CD14-positive monocyte (primary cell): Measurements from ENCODE around the gene RALGDS. TPM values are rescaled to one million over a fixed set of nuclear protein-coding genes. Genes with fewer than 3 reads are reported as not detected.

Source experiments
- DNase-seq, 3 donors: peaks; one replicate each; pipeline ENCODE4 v3.0.0-alpha.2; 2011 to 2022
- H2AFZ ChIP-seq: 2 replicates; pipeline ENCODE4 v1.6.0; 2012; ENCODE audit warnings: mild to moderate bottlenecking, low read depth, low read length, inconsistent platforms; ENCODE audit not compliant: insufficient read depth, poor library complexity, severe bottlenecking
- H3K27ac ChIP-seq, 2 donors: 1 replicate in 1 of 2; 2 replicates in 1 of 2; pipeline ENCODE4 v1.5.1; 2012 to 2013; ENCODE audit warnings: low read length in 2 of 2, control low read depth in 1 of 2, inconsistent platforms in 1 of 2, low read depth in 1 of 2, mild to moderate bottlenecking in 1 of 2
- H3K27me3 ChIP-seq, 2 donors: one replicate each; pipeline versions ENCODE4 v1.6.0 to v1.6.1; 2011 to 2013; ENCODE audit warnings: low read length in 2 of 2; ENCODE audit not compliant: control insufficient read depth in 2 of 2, insufficient read depth in 2 of 2
- H3K36me3 ChIP-seq, 2 donors: replicated peaks in 1 of 2; 1 replicate in 1 of 2; 2 replicates in 1 of 2; pipeline versions ENCODE4 v1.5.1 to v1.6.1; 2012 to 2013; ENCODE audit warnings: low read length in 2 of 2, control low read depth in 1 of 2, inconsistent platforms in 1 of 2, mild to moderate bottlenecking in 1 of 2; ENCODE audit not compliant: insufficient read depth in 2 of 2, control insufficient read depth in 1 of 2
- H3K4me1 ChIP-seq, 2 donors: 1 replicate in 1 of 2; 2 replicates in 1 of 2; pipeline versions ENCODE4 v1.5.1 to v1.6.1; 2012 to 2013; ENCODE audit warnings: low read length in 2 of 2, control low read depth in 1 of 2, inconsistent platforms in 1 of 2, mild to moderate bottlenecking in 1 of 2, moderate library complexity in 1 of 2; ENCODE audit not compliant: insufficient read depth in 2 of 2, control insufficient read depth in 1 of 2
- H3K4me2 ChIP-seq: replicated peaks from 2 replicates; pipeline ENCODE3; 2012; ENCODE audit warnings: low read length, moderate library complexity, mild to moderate bottlenecking; ENCODE audit not compliant: poor library complexity, severe bottlenecking; ENCODE audit errors: extremely low read depth
- H3K4me3 ChIP-seq, 3 experiments: fragments of 200-600 bp in 1 of 3; sonication (generic) in 1 of 3; replicated peaks in 1 of 3; 1 replicate in 2 of 3; 2 replicates in 1 of 3; pipeline ENCODE4 v1.5.1; 2011 to 2013; ENCODE audit warnings: low read length in 3 of 3, mild to moderate bottlenecking in 3 of 3, control low read depth in 2 of 3, low read depth in 2 of 3, inconsistent platforms in 1 of 3, moderate library complexity in 1 of 3
- H3K79me2 ChIP-seq: 2 replicates; pipeline ENCODE4 v1.6.0; 2012; ENCODE audit warnings: mild to moderate bottlenecking, control low read depth, inconsistent platforms, low read length, moderate library complexity; ENCODE audit not compliant: insufficient read depth
- H3K9ac ChIP-seq: 2 replicates; pipeline ENCODE4 v1.6.0; 2017; ENCODE audit warnings: low read length, mild to moderate bottlenecking; ENCODE audit not compliant: insufficient read depth, poor library complexity, severe bottlenecking
- H3K9me3 ChIP-seq, 2 donors: replicated peaks in 1 of 2; 1 replicate in 1 of 2; 2 replicates in 1 of 2; pipeline versions ENCODE4 v1.5.1 to v1.6.1; 2012 to 2013; ENCODE audit warnings: low read length in 2 of 2, control low read depth in 1 of 2; ENCODE audit not compliant: control insufficient read depth in 1 of 2, insufficient read depth in 1 of 2
- H4K20me1 ChIP-seq: 2 replicates; pipeline ENCODE4 v1.6.0; 2012; ENCODE audit warnings: mild to moderate bottlenecking, low read length, control low read depth, moderate library complexity; ENCODE audit not compliant: insufficient read depth
- H3K27ac Mint-ChIP-seq, 7 donors: one replicate each; pipeline ENCODE4 v1.8.0; 2020; ENCODE audit warnings: mild to moderate bottlenecking in 7 of 7, mixed read lengths in 7 of 7, moderate library complexity in 6 of 7, inconsistent platforms in 2 of 7
- H3K27me3 Mint-ChIP-seq, 3 donors: one replicate each; pipeline ENCODE4 v1.8.0; 2021 to 2022; ENCODE audit warnings: low read depth in 3 of 3, mild to moderate bottlenecking in 3 of 3, mixed read lengths in 3 of 3, moderate library complexity in 3 of 3, inconsistent platforms in 1 of 3
- H3K36me3 Mint-ChIP-seq, 2 donors: one replicate each; pipeline ENCODE4 v1.8.0; 2020; ENCODE audit warnings: mixed read lengths in 2 of 2, inconsistent platforms in 1 of 2, mild to moderate bottlenecking in 1 of 2
- H3K4me1 Mint-ChIP-seq: one replicate; pipeline ENCODE4 v1.8.0; 2020; ENCODE audit warnings: mild to moderate bottlenecking, mixed read lengths
- H3K4me3 Mint-ChIP-seq, 2 donors: one replicate each; pipeline ENCODE4 v1.8.0; 2020; ENCODE audit warnings: mild to moderate bottlenecking in 2 of 2, mixed read lengths in 2 of 2, moderate library complexity in 1 of 2
- H3K9me3 Mint-ChIP-seq, 7 donors: one replicate each; pipeline ENCODE4 v1.8.0; 2020 to 2022; ENCODE audit warnings: mixed read lengths in 7 of 7, mild to moderate bottlenecking in 6 of 7, moderate library complexity in 6 of 7, inconsistent platforms in 2 of 7
- WGBS: methylation state at CpG from one replicate; pipeline ENCODE4 v1.1.5; 2013; ENCODE audit warnings: missing lambda C conversion rate; ENCODE audit not compliant: insufficient coverage; 5-methylcytosine and 5-hydroxymethylcytosine counted together
- intact Hi-C, 2 donors: fragments of 100-400 bp; cut with micrococcal nuclease; formaldehyde crosslinking; loops; one replicate each; pipeline versions ENCODE4 v1.15.0 to v1.15.1; 2023
- polyA plus RNA-seq, 3 donors: library from polyadenylated mRNA; depleted of rRNA in 1 of 3; unstranded in 2 of 3; stranded (reverse) in 1 of 3; fragments of 300-500 nt in 2 of 3; fragments of >200 nt in 1 of 3; fragmentation: Illumina TruSeq in 2 of 3; gene quantifications; 1 replicate in 2 of 3; 2 replicates in 1 of 3; pipeline ENCODE4 v1.2.3, GENCODE V29; 2012 to 2021
- TF ChIP-seq, protein P1 (sequence below): fragments of 200-600 bp; IDR thresholded peaks from one replicate; pipeline ENCODE4 v1.8.0; 2022; ENCODE audit warnings: antibody characterized with exemption, mild to moderate bottlenecking

Gene RALGDS
- polyA plus RNA-seq, 3 donors = 3.5 to 63.8 (median 4.2) TPM

DNA sequence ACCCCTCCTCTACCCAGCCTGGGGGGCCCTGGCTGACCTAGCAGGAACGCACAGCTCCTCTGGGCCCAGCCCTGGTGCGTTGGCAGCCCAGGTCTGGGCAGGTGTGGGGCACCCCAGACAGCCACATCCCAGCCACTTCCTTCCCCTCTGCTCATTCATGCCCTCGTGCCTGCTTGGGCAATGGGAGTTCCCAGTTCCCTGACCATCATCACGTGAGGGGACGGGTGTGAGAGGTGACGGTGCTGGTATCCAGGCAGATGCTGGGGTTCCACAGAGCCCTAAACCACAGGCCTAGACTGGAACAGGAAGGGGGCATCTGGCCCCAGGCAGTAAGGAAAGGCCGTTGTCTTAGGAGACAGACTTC, 8.4 kb downstream of the RALGDS start:
- Mint-ChIP-seq H3K9me3 (peaks cover 0 to 4% (median 0%) of the 10 kb centered on the region in 7 donors), H3K27me3 (peaks cover 6 to 7% (median 7%) of the 10 kb centered on the region in 3 donors), H3K27ac (peak overlapping the region; percentile 89 to 98 (median 96)), H3K4me3 (peak overlapping the region; percentile 43 to 79), H3K4me1 (peaks cover 53% of the 10 kb centered on the region), H3K36me3 (peaks cover 41 to 46% of the 10 kb centered on the region in 2 donors)
- H3K9me3 ChIP-seq = no peaks in the 10 kb centered on the region
- intact Hi-C loops = loop anchor here in 1 of 2 donors (1.0 kb wide), 1 partner anchor 9 kb away; the partner anchor contains the start of gene RALGDS
- H3K9ac ChIP-seq = peak overlapping the region; percentile 76
- H3K79me2 ChIP-seq = peaks cover 3% of the 10 kb centered on the region
- peak overlapping the region; percentile 87 to 91 for H3K27ac ChIP-seq
- H3K36me3 ChIP-seq = peaks cover 26 to 32% of the 10 kb centered on the region in 2 donors
- peaks cover 44 to 51% of the 10 kb centered on the region in 2 donors for H3K4me1 ChIP-seq
- no peaks in the 10 kb centered on the region for H3K27me3 ChIP-seq
- TF ChIP-seq, protein P1, sequence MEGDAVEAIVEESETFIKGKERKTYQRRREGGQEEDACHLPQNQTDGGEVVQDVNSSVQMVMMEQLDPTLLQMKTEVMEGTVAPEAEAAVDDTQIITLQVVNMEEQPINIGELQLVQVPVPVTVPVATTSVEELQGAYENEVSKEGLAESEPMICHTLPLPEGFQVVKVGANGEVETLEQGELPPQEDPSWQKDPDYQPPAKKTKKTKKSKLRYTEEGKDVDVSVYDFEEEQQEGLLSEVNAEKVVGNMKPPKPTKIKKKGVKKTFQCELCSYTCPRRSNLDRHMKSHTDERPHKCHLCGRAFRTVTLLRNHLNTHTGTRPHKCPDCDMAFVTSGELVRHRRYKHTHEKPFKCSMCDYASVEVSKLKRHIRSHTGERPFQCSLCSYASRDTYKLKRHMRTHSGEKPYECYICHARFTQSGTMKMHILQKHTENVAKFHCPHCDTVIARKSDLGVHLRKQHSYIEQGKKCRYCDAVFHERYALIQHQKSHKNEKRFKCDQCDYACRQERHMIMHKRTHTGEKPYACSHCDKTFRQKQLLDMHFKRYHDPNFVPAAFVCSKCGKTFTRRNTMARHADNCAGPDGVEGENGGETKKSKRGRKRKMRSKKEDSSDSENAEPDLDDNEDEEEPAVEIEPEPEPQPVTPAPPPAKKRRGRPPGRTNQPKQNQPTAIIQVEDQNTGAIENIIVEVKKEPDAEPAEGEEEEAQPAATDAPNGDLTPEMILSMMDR = no peak
- H4K20me1 ChIP-seq = peaks cover 14% of the 10 kb centered on the region
- 3% methylated on average over 5 of the region's 7 CpGs for WGBS
- peak overlapping the region in 1 of 3 experiments; percentile 32 for H3K4me3 ChIP-seq
- no peak overlapping the region for H2AFZ ChIP-seq
- peak; percentile 99 to 100 (median 100) for DNase-seq
- peak overlapping the region; percentile 44 for H3K4me2 ChIP-seq

DNA sequence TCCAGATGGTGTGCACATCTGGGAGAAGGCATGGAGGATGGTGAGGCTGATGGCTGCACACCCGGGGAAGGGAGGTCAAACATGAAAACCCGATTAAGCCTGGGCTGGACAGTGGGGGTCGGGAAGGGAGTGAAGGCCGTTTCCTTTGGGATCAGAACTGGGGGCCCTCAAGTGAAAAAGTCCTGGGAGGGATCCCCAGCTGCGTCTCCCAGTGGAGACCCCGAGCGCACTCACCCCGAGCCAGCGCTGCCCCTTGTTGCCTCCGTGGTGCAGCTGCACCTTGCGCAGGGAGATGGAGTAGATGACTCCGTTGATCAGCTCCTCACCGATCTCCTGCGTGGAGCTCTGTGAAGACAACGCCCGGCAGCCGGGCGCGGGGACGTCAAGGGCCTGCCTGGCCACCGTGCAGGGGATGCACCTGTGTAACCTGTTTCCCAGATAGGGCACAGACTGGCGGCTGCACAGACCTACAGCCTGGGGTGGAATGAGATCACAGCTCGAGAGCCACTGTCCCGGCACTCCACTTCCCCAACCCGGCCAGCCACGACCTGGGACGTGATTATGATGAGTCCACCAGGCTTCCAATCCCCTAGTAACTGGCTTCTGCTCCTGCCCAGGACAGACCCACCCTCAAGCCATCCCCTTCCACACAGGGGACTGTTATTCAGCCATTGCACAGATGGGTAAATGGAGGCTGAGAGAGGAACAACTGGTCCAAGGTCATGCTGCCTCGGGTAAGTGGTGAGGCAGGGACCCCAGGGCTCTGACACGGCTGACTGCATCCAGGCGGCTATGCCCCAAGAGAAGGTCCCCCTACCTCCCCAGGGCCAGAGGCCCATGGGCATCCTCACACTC, 9.0 kb downstream of the RALGDS start:
- intact Hi-C loops = loop anchor here in 1 of 2 donors (1.0 kb wide), 1 partner anchor 9 kb away; the partner anchor contains the start of gene RALGDS
- peak overlapping the region; percentile 87 to 91 for H3K27ac ChIP-seq
- H3K4me3 ChIP-seq = no peak overlapping the region
- no peak overlapping the region for H2AFZ ChIP-seq
- 70% methylated on average over 29 of the region's 30 CpGs for WGBS
- peaks cover 3% of the 10 kb centered on the region for H3K79me2 ChIP-seq
- H3K36me3 ChIP-seq = peaks cover 30 to 38% of the 10 kb centered on the region in 2 donors
- H3K4me1 Mint-ChIP-seq = peaks cover 50% of the 10 kb centered on the region
- H3K9me3 Mint-ChIP-seq = peaks cover 0 to 4% (median 0%) of the 10 kb centered on the region in 7 donors
- H3K4me2 ChIP-seq = peak overlapping the region; percentile 26
- peaks cover 44 to 48% of the 10 kb centered on the region in 2 donors for H3K4me1 ChIP-seq
- TF ChIP-seq, protein P1 = no peak
- peaks cover 47 to 52% of the 10 kb centered on the region in 2 donors for H3K36me3 Mint-ChIP-seq
- H3K27ac Mint-ChIP-seq = peak overlapping the region; percentile 89 to 98 (median 96)
- peak; percentile 78 to 84 (median 81) for DNase-seq
- peak overlapping the region; percentile 57 for H3K9ac ChIP-seq
- peaks cover 6 to 7% (median 7%) of the 10 kb centered on the region in 3 donors for H3K27me3 Mint-ChIP-seq
- H3K9me3 ChIP-seq = no peaks in the 10 kb centered on the region
- peak overlapping the region; percentile 43 to 62 for H3K4me3 Mint-ChIP-seq
- H4K20me1 ChIP-seq = peaks cover 9% of the 10 kb centered on the region
- no peaks in the 10 kb centered on the region for H3K27me3 ChIP-seq
